BE2C (cell line): ENCODE data around the gene KCNC4.

Source experiments
- DNase-seq: peaks from one replicate; pipeline ENCODE4 v3.0.0-alpha.2; 2020
- H3K27me3 ChIP-seq: fragments of 250-450 bp; sonication (Bioruptor Pico); 2 replicates; pipeline ENCODE4 v1.5.1; 2020; ENCODE audit warnings: mild to moderate bottlenecking
- H3K36me3 ChIP-seq: fragments of 250-450 bp; sonication (Bioruptor Pico); 2 replicates; pipeline ENCODE4 v1.5.1; 2020; ENCODE audit warnings: mild to moderate bottlenecking
- H3K4me1 ChIP-seq: fragments of 250-450 bp; sonication (Bioruptor Pico); 2 replicates; pipeline ENCODE4 v1.5.1; 2020
- H3K4me3 ChIP-seq: 2 replicates; pipeline ENCODE4 v1.5.1; 2011; ENCODE audit warnings: low read depth, low read length
- H3K9me3 ChIP-seq: fragments of 250-450 bp; sonication (Bioruptor Pico); 2 replicates; pipeline ENCODE4 v1.5.1; 2020
- TF ChIP-seq, protein P1 (sequence below): IDR thresholded peaks from 2 replicates; pipeline ENCODE4 v1.5.1; 2012; ENCODE audit warnings: mild to moderate bottlenecking, low read depth, low read length

The KCNC4 gene

DNA sequence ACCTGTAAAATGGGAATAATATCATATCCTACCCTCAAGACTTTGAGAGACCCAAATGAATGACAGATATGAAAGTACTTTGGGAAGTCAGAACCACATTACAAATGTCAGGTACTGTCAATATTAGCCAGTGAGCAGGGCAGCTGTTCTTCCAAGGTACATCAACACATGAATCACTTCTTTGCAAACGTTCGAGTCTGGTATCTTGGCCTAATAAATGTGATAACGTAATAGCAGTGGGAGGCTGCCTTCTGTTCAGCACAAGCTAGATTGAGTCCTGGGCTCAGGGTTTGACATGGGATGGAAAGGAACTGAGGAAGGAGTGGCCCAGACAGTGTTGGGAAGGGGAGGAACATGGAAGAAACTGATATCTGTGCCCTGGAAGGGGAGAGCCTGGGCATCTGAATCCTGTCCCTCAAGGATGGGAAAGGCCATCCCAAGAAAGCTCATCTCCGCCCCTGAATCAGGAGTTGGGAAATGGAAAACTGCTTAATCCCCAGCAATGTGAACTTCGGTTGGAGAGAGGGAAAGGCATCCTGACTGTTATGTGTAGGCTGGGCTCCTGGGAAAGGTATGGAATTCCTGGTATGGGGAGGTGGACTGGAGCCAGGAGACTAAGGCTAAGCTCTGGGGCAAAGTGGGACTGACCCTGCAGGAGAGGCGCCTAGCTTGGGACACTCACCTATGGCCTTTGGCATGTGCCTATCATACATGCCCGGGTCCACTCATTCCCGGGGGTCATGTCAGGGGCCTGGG is 14.3 kb downstream of the KCNC4 start:
- TF ChIP-seq, protein P1, sequence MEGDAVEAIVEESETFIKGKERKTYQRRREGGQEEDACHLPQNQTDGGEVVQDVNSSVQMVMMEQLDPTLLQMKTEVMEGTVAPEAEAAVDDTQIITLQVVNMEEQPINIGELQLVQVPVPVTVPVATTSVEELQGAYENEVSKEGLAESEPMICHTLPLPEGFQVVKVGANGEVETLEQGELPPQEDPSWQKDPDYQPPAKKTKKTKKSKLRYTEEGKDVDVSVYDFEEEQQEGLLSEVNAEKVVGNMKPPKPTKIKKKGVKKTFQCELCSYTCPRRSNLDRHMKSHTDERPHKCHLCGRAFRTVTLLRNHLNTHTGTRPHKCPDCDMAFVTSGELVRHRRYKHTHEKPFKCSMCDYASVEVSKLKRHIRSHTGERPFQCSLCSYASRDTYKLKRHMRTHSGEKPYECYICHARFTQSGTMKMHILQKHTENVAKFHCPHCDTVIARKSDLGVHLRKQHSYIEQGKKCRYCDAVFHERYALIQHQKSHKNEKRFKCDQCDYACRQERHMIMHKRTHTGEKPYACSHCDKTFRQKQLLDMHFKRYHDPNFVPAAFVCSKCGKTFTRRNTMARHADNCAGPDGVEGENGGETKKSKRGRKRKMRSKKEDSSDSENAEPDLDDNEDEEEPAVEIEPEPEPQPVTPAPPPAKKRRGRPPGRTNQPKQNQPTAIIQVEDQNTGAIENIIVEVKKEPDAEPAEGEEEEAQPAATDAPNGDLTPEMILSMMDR = no peak
- Histone ChIP-seq H3K4me1 (peaks cover 5% of the 10 kb centered on the region; the same call in 1 of the 2 replicates), H3K27me3 (no peaks in the 10 kb centered on the region), H3K9me3 (no peaks in the 10 kb centered on the region), H3K36me3 (no peaks in the 10 kb centered on the region; the same call in 1 of the 2 replicates), H3K4me3 (no peak overlapping the region)
- no peak for DNase-seq

DNA sequence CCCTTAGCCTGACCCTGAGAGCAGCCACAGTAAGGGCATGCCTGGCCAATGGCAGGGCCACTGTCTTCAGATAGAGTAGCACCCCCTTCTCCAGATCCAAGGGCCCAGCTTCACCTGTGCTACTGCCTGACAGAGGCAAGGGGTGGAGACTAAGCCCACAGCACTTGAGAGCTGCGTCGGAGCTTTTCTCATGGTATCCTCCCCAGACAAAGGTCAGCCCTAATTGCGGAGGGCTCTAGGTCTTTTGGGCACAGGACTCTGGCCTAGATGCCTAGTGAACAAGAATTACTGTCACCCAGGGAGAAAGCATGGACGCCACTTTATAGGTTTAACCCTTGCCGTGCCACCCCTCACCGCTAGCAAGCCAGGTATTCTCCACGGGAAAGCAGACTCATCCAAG is 15.1 kb downstream of the KCNC4 start:
- Histone ChIP-seq H3K36me3 (no peaks in the 10 kb centered on the region; the same call in 1 of the 2 replicates), H3K4me3 (no peak overlapping the region), H3K4me1 (peaks cover 9% of the 10 kb centered on the region), H3K27me3 (no peaks in the 10 kb centered on the region), H3K9me3 (no peaks in the 10 kb centered on the region)
- TF ChIP-seq, protein P1 = no peak
- no peak for DNase-seq

DNA sequence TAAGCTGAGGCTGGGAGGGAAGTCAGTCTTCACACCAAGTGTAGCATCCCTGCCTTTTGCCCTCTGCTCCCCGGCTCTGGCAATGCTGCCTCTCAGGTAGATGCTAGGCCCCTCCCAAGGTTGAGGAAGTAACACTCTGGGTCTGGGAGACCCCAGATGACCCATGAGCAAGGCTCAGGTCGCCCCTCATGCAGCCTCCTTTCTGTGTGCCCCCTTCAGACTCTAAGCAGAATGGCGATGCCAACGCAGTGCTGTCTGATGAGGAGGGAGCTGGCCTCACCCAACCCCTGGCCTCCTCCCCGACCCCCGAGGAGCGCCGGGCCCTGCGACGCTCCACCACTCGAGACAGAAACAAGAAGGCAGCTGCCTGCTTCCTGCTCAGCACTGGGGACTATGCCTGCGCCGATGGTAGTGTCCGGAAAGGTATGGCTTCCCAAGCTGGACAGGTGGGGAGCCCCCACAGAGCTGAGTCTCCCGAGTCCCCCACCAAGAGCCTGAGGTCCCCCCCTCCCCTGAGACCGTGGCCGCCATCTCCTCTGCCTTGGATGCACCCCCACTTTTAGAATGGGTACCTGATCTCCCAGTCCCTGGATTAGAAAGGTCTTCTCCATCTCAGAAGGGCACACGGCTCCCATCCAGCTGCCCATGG is 15.8 kb downstream of the KCNC4 start:
- DNase-seq = no peak
- no peaks in the 10 kb centered on the region for H3K27me3 ChIP-seq
- TF ChIP-seq, protein P1 = no peak
- H3K9me3 ChIP-seq = no peaks in the 10 kb centered on the region
- H3K36me3 ChIP-seq = no peaks in the 10 kb centered on the region; the same call in 1 of the 2 replicates
- H3K4me3 ChIP-seq = no peak overlapping the region
- H3K4me1 ChIP-seq = peaks cover 9% of the 10 kb centered on the region

DNA sequence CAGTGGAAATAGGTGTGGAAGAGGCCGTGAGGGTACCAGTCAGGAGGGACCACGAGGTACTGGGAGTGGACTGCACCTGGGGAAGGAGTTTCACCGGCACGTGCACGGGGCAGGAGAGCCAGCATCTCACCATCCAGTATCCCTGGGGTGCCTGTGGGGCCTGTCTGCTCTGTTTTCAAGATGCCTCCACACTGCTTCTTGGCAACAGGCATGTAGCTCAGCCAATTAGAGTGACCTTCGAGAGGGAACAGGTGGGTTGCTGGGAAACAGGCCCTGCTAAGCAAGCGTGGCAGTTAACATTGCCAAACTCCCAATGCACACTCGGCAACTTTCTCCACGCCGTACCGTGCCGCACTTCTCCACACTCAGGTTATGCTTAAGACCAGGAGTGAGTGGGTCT is 17.7 kb downstream of the KCNC4 start:
- Histone ChIP-seq H3K36me3 (no peaks in the 10 kb centered on the region; the same call in 1 of the 2 replicates), H3K4me3 (no peak overlapping the region), H3K27me3 (no peaks in the 10 kb centered on the region), H3K9me3 (no peaks in the 10 kb centered on the region), H3K4me1 (peaks cover 9% of the 10 kb centered on the region)
- TF ChIP-seq, protein P1 = no peak
- no peak for DNase-seq

DNA sequence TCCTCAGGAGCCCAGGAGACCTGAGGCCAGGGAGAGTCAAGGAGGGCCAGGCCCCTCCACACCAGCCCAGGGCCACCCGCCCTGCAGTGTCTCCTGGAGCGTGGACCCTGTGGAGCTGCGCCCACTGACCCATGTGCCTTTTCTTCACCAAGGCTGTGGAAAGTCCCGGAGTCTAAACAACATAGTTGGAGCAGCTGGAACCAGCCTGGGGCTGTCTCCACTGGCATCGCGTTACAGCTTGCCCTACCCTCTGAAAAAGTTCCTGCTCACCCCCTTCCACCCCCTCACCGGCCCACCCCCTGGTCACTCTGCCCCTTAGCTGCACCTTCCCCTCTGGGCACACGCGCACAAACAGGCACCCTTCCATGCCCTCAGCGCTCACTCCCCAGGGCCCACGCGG is 18.3 kb downstream of the KCNC4 start:
- Histone ChIP-seq H3K9me3 (no peaks in the 10 kb centered on the region), H3K36me3 (no peaks in the 10 kb centered on the region; the same call in 1 of the 2 replicates), H3K27me3 (no peaks in the 10 kb centered on the region), H3K4me3 (no peak overlapping the region), H3K4me1 (peaks cover 9% of the 10 kb centered on the region)
- no peak for DNase-seq
- TF ChIP-seq, protein P1 = no peak

DNA sequence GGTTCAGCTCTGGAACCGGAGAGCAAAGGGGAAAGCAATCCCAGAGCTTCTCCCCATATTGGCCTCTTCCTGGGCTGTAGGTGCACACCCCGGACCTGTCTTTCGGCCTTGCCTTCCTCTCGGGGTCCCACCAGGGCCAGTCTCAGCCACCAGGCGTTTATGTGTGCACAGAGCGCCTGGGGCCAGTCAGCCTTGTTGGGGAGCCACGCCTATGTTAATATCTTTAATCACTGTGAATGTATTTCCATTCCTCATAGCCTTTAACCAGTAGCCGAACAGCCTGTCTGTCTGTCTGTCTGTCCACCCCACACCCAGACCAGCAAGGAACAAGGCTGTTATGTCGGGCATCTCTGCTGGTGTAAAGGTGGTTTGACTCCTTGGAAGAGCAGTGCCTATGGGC is 18.8 kb downstream of the KCNC4 start:
- no peak overlapping the region for H3K4me3 ChIP-seq
- no peaks in the 10 kb centered on the region for H3K36me3 ChIP-seq
- DNase-seq = no peak
- H3K9me3 ChIP-seq = no peaks in the 10 kb centered on the region
- H3K27me3 ChIP-seq = no peaks in the 10 kb centered on the region
- H3K4me1 ChIP-seq = peaks cover 9% of the 10 kb centered on the region
- TF ChIP-seq, protein P1 = no peak
